ENCODE data around the gene PIM1. TPM values are rescaled to one million over a fixed set of nuclear protein-coding genes. Genes with fewer than 3 reads are reported as not detected.

PIM1 gene
- total and polyA plus RNA-seq, 9 of the 15 experiments (the other 6 are each of a cell fraction or from before 2014, with no cell fraction given), result 19.0 to 789 (median 212) TPM

- Histone ChIP-seq H3K4me3 (peak overlapping the region; percentile 52), H3K4me2 (ENCODE audit: insufficient read depth, low read length) (peak overlapping the region; percentile 79), H3K4me1 (replicated peaks in 1 of 2; ENCODE audit: control insufficient read depth in 2 of 2, insufficient read depth in 2 of 2, low read length in 2 of 2) (peaks cover 14 to 22% of the 10 kb centered on the region in 2 experiments; a peak in 4 of 5 replicates), H4K20me1 (replicated peaks; ENCODE audit: control insufficient read depth, insufficient read depth, low read length) (no peaks in the 10 kb centered on the region), H3K27ac (ENCODE audit: extremely low read depth, low read depth, low read length) (no peak overlapping the region), H3K27me3 (ENCODE audit: control insufficient read depth in 2 of 2, insufficient read depth in 2 of 2, low read length in 2 of 2) (no peaks in the 10 kb centered on the region), H3K36me3 (ENCODE audit: control insufficient read depth, insufficient read depth, low read length) (no peaks in the 10 kb centered on the region), H3K9me3 (replicated peaks; ENCODE audit: control insufficient read depth, insufficient read depth, low read depth, low read length) (no peaks in the 10 kb centered on the region), H3K9ac (ENCODE audit: insufficient read depth in 1 of 2, low read depth in 2 of 2, low read length in 2 of 2) (peak overlapping the region in 1 of 2 experiments; percentile 90; a peak in 2 of 4 replicates), H3K9me1 (ENCODE audit: control insufficient read depth, insufficient read depth, low read length) (no peaks in the 10 kb centered on the region), H2AFZ (ENCODE audit: low read depth, low read length) (peak overlapping the region; percentile 96), H3K79me2 (ENCODE audit: control insufficient read depth, insufficient read depth, low read length) (no peaks in the 10 kb centered on the region)
- peak; percentile 94 for FAIRE-seq
- intact Hi-C loops (cut with micrococcal nuclease) (loop anchor here (2.0 kb wide), 2 partner anchors 36 to 92 kb away; partner anchors contain the start of gene TMEM217), in situ Hi-C loops (cut with MboI) (no loop called here)
- CTCF ChIA-PET (ENCODE audit: low intra/inter-chr PET ratio), result interaction anchor here (0.6 kb wide), 1 partner anchor 67 kb away, joined by 5 read pairs; no protein-coding TSS in a partner anchor
- POLR2A ChIA-PET, result interaction anchor here (0.5 to 2.1 kb wide), 10 partner anchors 9 to 136 kb away, joined by 3 to 13 read pairs (median 3); partner anchors contain the start of genes TBC1D22B and TMEM217
- 3% methylated on average over 38 of the region's 39 CpGs for WGBS (ENCODE audit: insufficient coverage, low coverage, missing lambda C conversion rate)
- ATAC-seq, result peak; percentile 99
- BruUV-seq (replicated peaks), result no TSS peak
- DNase-seq (ENCODE audit: extremely low read depth in 1 of 4, low spot score in 3 of 4), result peak; percentile 91 to 95 (median 93)
- TF ChIP-seq SMAD3 (CRISPR knock-in tag; conservative IDR thresholded peaks at IDR 0.05) (no peak), MTA3 (IDR thresholded peaks at IDR 0.05; ENCODE audit: borderline replicate concordance) (peak; percentile 86; the same call in 1 of the 2 replicates), ZNF699 (CRISPR knock-in tag; IDR thresholded peaks at IDR 0.05; ENCODE audit: insufficient replicate concordance) (no peak), ZNF785 (CRISPR knock-in tag; IDR thresholded peaks at IDR 0.05) (no peak), DEAF1 (CRISPR knock-in tag; IDR thresholded peaks at IDR 0.05) (no peak), MEIS2 (IDR thresholded peaks at IDR 0.05; ENCODE audit: partially characterized antibody) (peak; percentile 73), KLF1 (tag; IDR thresholded peaks at IDR 0.05) (no peak), ZNF583 (CRISPR knock-in tag; IDR thresholded peaks at IDR 0.05) (no peak; the same call in 1 of the 2 replicates), ATF7 (IDR thresholded peaks at IDR 0.05) (peak; percentile 72; the same call in 1 of the 2 replicates), HMG20B (CRISPR knock-in tag; IDR thresholded peaks at IDR 0.05) (no peak), UBTF (IDR thresholded peaks at IDR 0.05; ENCODE audit: borderline replicate concordance in 1 of 2, low read depth in 2 of 2, low read length in 2 of 2) (peak in 1 of 2 experiments; percentile 88; a peak in 1 of 4 replicates), FOXJ3 (CRISPR knock-in tag; IDR thresholded peaks at IDR 0.05) (no peak), PATZ1 (CRISPR knock-in tag; IDR thresholded peaks at IDR 0.05; ENCODE audit: borderline replicate concordance) (no peak)
Observed at GRCh38 chr6:37222125-37222967, 52.4 kb downstream of the PIM1 start.
